Measurements from ENCODE around the gene SRSF7. TPM values are rescaled to one million over a fixed set of nuclear protein-coding genes. Genes with fewer than 3 reads are reported as not detected.

Gene SRSF7
- total and polyA plus RNA-seq, 2 donors (not counting 1 experiment from before 2014, with no cell fraction given): 283 to 505 TPM

GRCh38 chr2:38700881-38701458, 50.2 kb downstream of the SRSF7 start:
- ATAC-seq (ENCODE audit: low read depth) (no peak), DNase-seq (no peak)
- Histone ChIP-seq H3K36me3 (replicated peaks in 1 of 2; ENCODE audit: control extremely low read depth in 1 of 2, control insufficient read depth in 1 of 2, extremely low read depth in 1 of 2, insufficient read depth in 2 of 2, low read length in 1 of 2) (no peaks in the 10 kb centered on the region), H3K4me2 (replicated peaks; ENCODE audit: low read depth, low read length, poor library complexity, severe bottlenecking) (no peak overlapping the region), H3K27ac (ENCODE audit: low read length in 2 of 2) (no peak overlapping the region), H3K4me1 (ENCODE audit: control insufficient read depth in 2 of 2, insufficient read depth in 2 of 2, low read length in 2 of 2) (no peaks in the 10 kb centered on the region), H3K27me3 (replicated peaks in 1 of 4; ENCODE audit: control extremely low read depth in 1 of 4, control insufficient read depth in 3 of 4, insufficient read depth in 4 of 4, low read length in 3 of 4) (no peaks in the 10 kb centered on the region), H2AFZ (ENCODE audit: insufficient read depth, low read depth, low read length, poor library complexity, severe bottlenecking) (no peak overlapping the region), H4K20me1 (ENCODE audit: control insufficient read depth, insufficient read depth, low read length, poor library complexity, severe bottlenecking) (no peaks in the 10 kb centered on the region), H3K4me3 (ENCODE audit: control extremely low read depth in 1 of 5, extremely low read depth in 1 of 5, insufficient read depth in 1 of 5, low read depth in 2 of 5, low read length in 4 of 5) (no peak overlapping the region), H3K79me2 (ENCODE audit: control insufficient read depth, insufficient read depth, low read length) (no peaks in the 10 kb centered on the region), H3K9ac (ENCODE audit: low read length) (no peak overlapping the region), H3K9me3 (ENCODE audit: control extremely low read depth in 1 of 3, control insufficient read depth in 2 of 3, insufficient read depth in 1 of 3, low read length in 2 of 3) (no peaks in the 10 kb centered on the region)
- no peaks in the 10 kb centered on the region for H3K4me1 Mint-ChIP-seq
- no peak overlapping the region for H3K4me3 Mint-ChIP-seq
- TF ChIP-seq CTCF (IDR thresholded peaks at IDR 0.05) (no peak), EZH2 (IDR thresholded peaks at IDR 0.05; ENCODE audit: borderline replicate concordance, insufficient read depth, low read depth, low read length, poor library complexity, severe bottlenecking) (no peak)
- no peaks in the 10 kb centered on the region for H3K9me3 Mint-ChIP-seq (ENCODE audit: insufficient read depth)
- no peaks in the 10 kb centered on the region for H3K27me3 Mint-ChIP-seq
- H3K27ac Mint-ChIP-seq: no peak overlapping the region
- CTCF ChIA-PET: interaction anchor here (0.8 kb wide), 1 partner anchor 117 kb away, joined by 3 read pairs; no protein-coding TSS in a partner anchor
- POLR2A ChIA-PET: no interaction called here
- intact Hi-C loops (cut with micrococcal nuclease): no loop called here

DNA sequence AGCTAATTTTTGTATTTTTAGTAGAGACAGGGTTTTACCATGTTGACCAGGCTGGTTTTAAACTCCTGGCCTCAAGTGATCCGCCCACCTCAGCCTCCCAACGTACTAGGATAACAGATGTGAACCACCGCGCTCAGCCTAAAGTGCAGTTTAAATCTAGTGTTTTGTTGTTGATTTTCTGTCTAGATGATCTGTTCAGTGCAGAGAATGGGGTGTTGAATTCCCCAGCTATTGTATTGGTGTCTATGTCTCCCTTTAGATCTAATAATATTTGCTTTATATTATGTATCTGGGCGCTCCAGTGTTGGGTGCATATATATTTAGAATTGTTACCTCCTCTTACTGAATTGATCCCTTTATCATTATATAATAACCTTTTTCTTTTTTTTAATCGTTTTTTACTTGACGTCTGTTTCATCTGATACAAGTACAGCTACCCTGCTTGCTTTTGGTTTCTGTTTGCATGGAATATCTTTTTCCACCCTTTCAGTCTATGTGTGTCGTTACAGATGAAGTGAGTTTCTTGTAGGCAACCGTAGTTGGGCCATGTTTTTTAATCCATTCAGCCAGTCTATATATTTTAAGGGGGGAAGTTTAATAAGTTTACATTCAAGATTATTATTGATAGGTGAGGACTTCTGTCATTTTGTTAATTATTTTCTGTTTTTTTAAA, 50.9 kb downstream of the SRSF7 start:
- no peaks in the 10 kb centered on the region for H4K20me1 ChIP-seq (ENCODE audit: control insufficient read depth, insufficient read depth, low read length, poor library complexity, severe bottlenecking)
- DNase-seq: no peak
- ChIA-PET POLR2A (no interaction called here), CTCF (interaction anchor here (0.8 to 1.0 kb wide), 2 partner anchors 117 to 119 kb away, joined by 3 to 4 read pairs; no protein-coding TSS in a partner anchor)
- no peaks in the 10 kb centered on the region for H3K36me3 ChIP-seq (replicated peaks in 1 of 2; ENCODE audit: control extremely low read depth in 1 of 2, control insufficient read depth in 1 of 2, extremely low read depth in 1 of 2, insufficient read depth in 2 of 2, low read length in 1 of 2)
- intact Hi-C loops (cut with micrococcal nuclease): no loop called here
- Mint-ChIP-seq H3K4me3 (no peak overlapping the region), H3K9me3 (ENCODE audit: insufficient read depth) (no peaks in the 10 kb centered on the region), H3K27ac (no peak overlapping the region), H3K27me3 (no peaks in the 10 kb centered on the region), H3K4me1 (no peaks in the 10 kb centered on the region)
- H3K4me1 ChIP-seq (ENCODE audit: control insufficient read depth in 2 of 2, insufficient read depth in 2 of 2, low read length in 2 of 2): no peaks in the 10 kb centered on the region
- H3K4me3 ChIP-seq (ENCODE audit: control extremely low read depth in 1 of 5, extremely low read depth in 1 of 5, insufficient read depth in 1 of 5, low read depth in 2 of 5, low read length in 4 of 5): no peak overlapping the region
- H3K4me2 ChIP-seq (replicated peaks; ENCODE audit: low read depth, low read length, poor library complexity, severe bottlenecking): no peak overlapping the region
- H3K27me3 ChIP-seq (replicated peaks in 1 of 4; ENCODE audit: control extremely low read depth in 1 of 4, control insufficient read depth in 3 of 4, insufficient read depth in 4 of 4, low read length in 3 of 4): no peaks in the 10 kb centered on the region
- TF ChIP-seq EZH2 (IDR thresholded peaks at IDR 0.05; ENCODE audit: borderline replicate concordance, insufficient read depth, low read depth, low read length, poor library complexity, severe bottlenecking) (no peak), CTCF (IDR thresholded peaks at IDR 0.05) (no peak)
- no peak overlapping the region for H3K27ac ChIP-seq (ENCODE audit: low read length in 2 of 2)
- no peak for ATAC-seq (ENCODE audit: low read depth)
- H3K79me2 ChIP-seq (ENCODE audit: control insufficient read depth, insufficient read depth, low read length): no peaks in the 10 kb centered on the region
- no peak overlapping the region for H2AFZ ChIP-seq (ENCODE audit: insufficient read depth, low read depth, low read length, poor library complexity, severe bottlenecking)
- H3K9ac ChIP-seq (ENCODE audit: low read length): no peak overlapping the region
- no peaks in the 10 kb centered on the region for H3K9me3 ChIP-seq (ENCODE audit: control extremely low read depth in 1 of 3, control insufficient read depth in 2 of 3, insufficient read depth in 1 of 3, low read length in 2 of 3)
- 97% methylated on average over 4 of the region's 9 CpGs for WGBS (ENCODE audit: insufficient coverage)
